LHCN-M2 (cell line): ENCODE measurements around the gene PPIA. TPM values are rescaled to one million over a fixed set of nuclear protein-coding genes. Genes with fewer than 3 reads are reported as not detected.
"Not testable (repeated sequence)": the region's sequence is repeated elsewhere in the genome, so short reads cannot be mapped to it uniquely, and the experiment has no call there.

Source experiments
- DNase-seq: peaks from one replicate; pipeline ENCODE4 v3.0.0-alpha.2; 2012; ENCODE audit warnings: low read depth
- total RNA-seq: library from RNA; depleted of rRNA; stranded (reverse); fragments of >200 nt; gene quantifications from 2 replicates; pipeline ENCODE4 v1.2.3, GENCODE V29; 2014; rRNA removed

PPIA gene
- total RNA-seq, 1 experiment from 2014 or later = 5,716 TPM

- no peak for DNase-seq
Observed at GRCh38 chr7:44823255-44823781, 26.8 kb downstream of the PPIA start.

GRCh38 chr7:44824894-44825526 is 28.5 kb downstream of the PPIA start:
- peak; percentile 36 for DNase-seq

GRCh38 chr7:44827567-44827966 is 31.1 kb downstream of the PPIA start:
- DNase-seq = no peak

- no peak for DNase-seq
Observed at GRCh38 chr7:44838751-44839150, 42.3 kb downstream of the PPIA start.

GRCh38 chr7:44842675-44843074 is 46.2 kb downstream of the PPIA start:
- DNase-seq = not testable (repeated sequence)

- DNase-seq = not testable (repeated sequence)
Observed at GRCh38 chr7:44843440-44843839, 47.0 kb downstream of the PPIA start.

- no peak for DNase-seq
Observed at GRCh38 chr7:44845451-44845850, 49.0 kb downstream of the PPIA start.

- DNase-seq = not testable (repeated sequence)
Observed at GRCh38 chr7:44846390-44846789, 49.9 kb downstream of the PPIA start.

GRCh38 chr7:44846816-44847508 is 50.5 kb downstream of the PPIA start:
- DNase-seq = no peak

- peak; percentile 87 for DNase-seq
Observed at GRCh38 chr7:44847509-44847919, 51.0 kb downstream of the PPIA start.

GRCh38 chr7:44847920-44848634 is 51.6 kb downstream of the PPIA start, which contains the start of gene H2AZ2:
H2AZ2 (minus strand) TSS chr7:44848087; CDS start chr7:44847971, 116 bp downstream.
- peak; percentile 100 for DNase-seq

GRCh38 chr7:44849259-44849884 is 52.9 kb downstream of the PPIA start:
- DNase-seq = no peak

- no peak for DNase-seq
Observed at GRCh38 chr7:44849885-44850544, 53.5 kb downstream of the PPIA start.

- DNase-seq = no peak
Observed at GRCh38 chr7:44852590-44852989, 56.1 kb downstream of the PPIA start.

Other genes with a start within 250 kb of the PPIA start
- gene DDX56, start 222.8 kb upstream of the PPIA start, total RNA-seq = 122 and 131 TPM in 2 replicates
- gene TMED4, start 214.4 kb upstream of the PPIA start, total RNA-seq = 241 and 253 TPM in 2 replicates
- 99.8 and 104 TPM in 2 replicates for gene OGDH, start 190.1 kb upstream of the PPIA start, total RNA-seq
- 25.0 and 26.7 TPM in 2 replicates for gene ZMIZ2, start 47.8 kb upstream of the PPIA start, total RNA-seq
- gene H2AZ2, start 51.4 kb downstream of the PPIA start, total RNA-seq = 433 and 479 TPM in 2 replicates
- 41.9 and 62.3 TPM in 2 replicates for gene PURB, start 88.8 kb downstream of the PPIA start, total RNA-seq
- not detected in 2 replicates for gene MYO1G, start 182.3 kb downstream of the PPIA start, total RNA-seq
- gene CCM2, start 203.5 kb downstream of the PPIA start, total RNA-seq = 117 and 126 TPM in 2 replicates